C4-2B (cell line): ENCODE data around the gene CHRNA10.

Experiments used
- CTCF ChIP-seq: fragments of 450-650 bp; conservative IDR thresholded peaks from 2 replicates; pipeline ENCODE4 v1.5.1; 2017; ENCODE audit warnings: mild to moderate bottlenecking
- ZFX ChIP-seq: fragments of 450-650 bp; IDR thresholded peaks from 2 replicates; pipeline ENCODE4 v1.6.1; 2017

GRCh38 chr11:3666023-3666530 is 5.1 kb downstream of the CHRNA10 start:
- TF ChIP-seq CTCF (no peak), ZFX (no peak)
